ENCODE data around the gene LAMTOR5.
"Not testable (repeated sequence)": the region's sequence is repeated elsewhere in the genome, so short reads cannot be mapped to it uniquely, and the experiment has no call there.

The LAMTOR5 gene

GRCh38 chr1:110444561-110444960 is 37.1 kb upstream of the LAMTOR5 start:
- no peak for TF ChIP-seq EZH2phosphoT487 (IDR thresholded peaks at IDR 0.05; ENCODE audit: low read depth)
- TF ChIP-seq CTCF (IDR thresholded peaks at IDR 0.05; ENCODE audit: low read depth, low read length) = no peak
- Histone ChIP-seq H3K4me1 (ENCODE audit: low read length) (no peaks in the 10 kb centered on the region), H3K27me3 (ENCODE audit: low read depth, low read length) (peaks cover 16% of the 10 kb centered on the region; the same call in 1 of the 2 replicates), H3K9ac (ENCODE audit: low read length) (no peak overlapping the region), H3K4me3 (ENCODE audit: low read length) (no peak overlapping the region), H3K27ac (ENCODE audit: low read length) (no peak overlapping the region), H3K79me2 (ENCODE audit: low read length) (no peaks in the 10 kb centered on the region), H3K9me3 (ENCODE audit: insufficient read depth, low read length) (no peaks in the 10 kb centered on the region), H4K20me1 (ENCODE audit: insufficient read depth, low read length) (no peaks in the 10 kb centered on the region), H2AFZ (ENCODE audit: low read depth, low read length) (no peak overlapping the region), H3K36me3 (replicated peaks; ENCODE audit: low read depth, low read length) (no peaks in the 10 kb centered on the region), H3K4me2 (ENCODE audit: low read length) (no peak overlapping the region)

- Histone ChIP-seq H3K4me2 (ENCODE audit: low read length) (no peak overlapping the region), H3K27me3 (ENCODE audit: low read depth, low read length) (peaks cover 11% of the 10 kb centered on the region; the same call in 1 of the 2 replicates)
Observed at GRCh38 chr1:110443451-110443850, 36.0 kb upstream of the LAMTOR5 start.

GRCh38 chr1:110441888-110442287 is 34.4 kb upstream of the LAMTOR5 start:
- Histone ChIP-seq H3K4me1 (ENCODE audit: low read length) (no peaks in the 10 kb centered on the region), H3K27ac (ENCODE audit: low read length) (no peak overlapping the region), H3K36me3 (replicated peaks; ENCODE audit: low read depth, low read length) (no peaks in the 10 kb centered on the region), H3K9me3 (ENCODE audit: insufficient read depth, low read length) (no peaks in the 10 kb centered on the region), H3K27me3 (ENCODE audit: low read depth, low read length) (no peaks in the 10 kb centered on the region), H3K9ac (ENCODE audit: low read length) (no peak overlapping the region), H2AFZ (ENCODE audit: low read depth, low read length) (no peak overlapping the region), H3K4me3 (ENCODE audit: low read length) (no peak overlapping the region), H3K4me2 (ENCODE audit: low read length) (no peak overlapping the region), H4K20me1 (ENCODE audit: insufficient read depth, low read length) (no peaks in the 10 kb centered on the region), H3K79me2 (ENCODE audit: low read length) (no peaks in the 10 kb centered on the region)
- no peak for TF ChIP-seq CTCF (IDR thresholded peaks at IDR 0.05; ENCODE audit: low read depth, low read length)
- TF ChIP-seq EZH2phosphoT487 (IDR thresholded peaks at IDR 0.05; ENCODE audit: low read depth) = no peak

More at GRCh38 chr1:110443451-110443850, 36.0 kb upstream of the LAMTOR5 start:
- Histone ChIP-seq H2AFZ (ENCODE audit: low read depth, low read length) (no peak overlapping the region), H3K4me1 (ENCODE audit: low read length) (no peaks in the 10 kb centered on the region), H3K9ac (ENCODE audit: low read length) (no peak overlapping the region), H4K20me1 (ENCODE audit: insufficient read depth, low read length) (no peaks in the 10 kb centered on the region), H3K27ac (ENCODE audit: low read length) (no peak overlapping the region), H3K79me2 (ENCODE audit: low read length) (no peaks in the 10 kb centered on the region), H3K4me3 (ENCODE audit: low read length) (no peak overlapping the region), H3K36me3 (replicated peaks; ENCODE audit: low read depth, low read length) (no peaks in the 10 kb centered on the region), H3K9me3 (ENCODE audit: insufficient read depth, low read length) (no peaks in the 10 kb centered on the region)
- TF ChIP-seq CTCF (IDR thresholded peaks at IDR 0.05; ENCODE audit: low read depth, low read length) = no peak
- TF ChIP-seq EZH2phosphoT487 (IDR thresholded peaks at IDR 0.05; ENCODE audit: low read depth) = no peak

GRCh38 chr1:110440877-110441276 is 33.4 kb upstream of the LAMTOR5 start:
- TF ChIP-seq CTCF (IDR thresholded peaks at IDR 0.05; ENCODE audit: low read depth, low read length) = no peak
- H3K27ac ChIP-seq (ENCODE audit: low read length) = no peak overlapping the region
- H3K27me3 ChIP-seq (ENCODE audit: low read depth, low read length) = no peaks in the 10 kb centered on the region
- no peak overlapping the region for H2AFZ ChIP-seq (ENCODE audit: low read depth, low read length)
- H3K9me3 ChIP-seq (ENCODE audit: insufficient read depth, low read length) = no peaks in the 10 kb centered on the region
- no peaks in the 10 kb centered on the region for H3K36me3 ChIP-seq (replicated peaks; ENCODE audit: low read depth, low read length)
- H3K4me2 ChIP-seq (ENCODE audit: low read length) = no peak overlapping the region
- H3K9ac ChIP-seq (ENCODE audit: low read length) = no peak overlapping the region
- no peaks in the 10 kb centered on the region for H3K4me1 ChIP-seq (ENCODE audit: low read length)
- H3K79me2 ChIP-seq (ENCODE audit: low read length) = no peaks in the 10 kb centered on the region
- no peaks in the 10 kb centered on the region for H4K20me1 ChIP-seq (ENCODE audit: insufficient read depth, low read length)
- H3K4me3 ChIP-seq (ENCODE audit: low read length) = no peak overlapping the region

- H3K4me2 ChIP-seq (ENCODE audit: low read length); H3K36me3 ChIP-seq (replicated peaks; ENCODE audit: low read depth, low read length); H2AFZ ChIP-seq (ENCODE audit: low read depth, low read length); H3K79me2 ChIP-seq (ENCODE audit: low read length); H3K4me1 ChIP-seq (ENCODE audit: low read length); H3K27me3 ChIP-seq (ENCODE audit: low read depth, low read length); H4K20me1 ChIP-seq (ENCODE audit: insufficient read depth, low read length); H3K4me3 ChIP-seq (ENCODE audit: low read length); H3K27ac ChIP-seq (ENCODE audit: low read length); H3K9me3 ChIP-seq (ENCODE audit: insufficient read depth, low read length); H3K9ac ChIP-seq (ENCODE audit: low read length): not testable (repeated sequence)
Observed at GRCh38 chr1:110439873-110440272, 32.4 kb upstream of the LAMTOR5 start.
